DMS114 treated with DMSO at 0.1 percent for 48 hours (cell line): ENCODE data around the gene OPRD1.
"Not testable (repeated sequence)": the region's sequence is repeated elsewhere in the genome, so short reads cannot be mapped to it uniquely, and the experiment has no call there.

Experiments
- DNase-seq: peaks from one replicate; lab custom pipeline; 2025; ENCODE audit not compliant: unreplicated experiment; lab: John Stamatoyannopoulos, UW

Gene OPRD1

DNA sequence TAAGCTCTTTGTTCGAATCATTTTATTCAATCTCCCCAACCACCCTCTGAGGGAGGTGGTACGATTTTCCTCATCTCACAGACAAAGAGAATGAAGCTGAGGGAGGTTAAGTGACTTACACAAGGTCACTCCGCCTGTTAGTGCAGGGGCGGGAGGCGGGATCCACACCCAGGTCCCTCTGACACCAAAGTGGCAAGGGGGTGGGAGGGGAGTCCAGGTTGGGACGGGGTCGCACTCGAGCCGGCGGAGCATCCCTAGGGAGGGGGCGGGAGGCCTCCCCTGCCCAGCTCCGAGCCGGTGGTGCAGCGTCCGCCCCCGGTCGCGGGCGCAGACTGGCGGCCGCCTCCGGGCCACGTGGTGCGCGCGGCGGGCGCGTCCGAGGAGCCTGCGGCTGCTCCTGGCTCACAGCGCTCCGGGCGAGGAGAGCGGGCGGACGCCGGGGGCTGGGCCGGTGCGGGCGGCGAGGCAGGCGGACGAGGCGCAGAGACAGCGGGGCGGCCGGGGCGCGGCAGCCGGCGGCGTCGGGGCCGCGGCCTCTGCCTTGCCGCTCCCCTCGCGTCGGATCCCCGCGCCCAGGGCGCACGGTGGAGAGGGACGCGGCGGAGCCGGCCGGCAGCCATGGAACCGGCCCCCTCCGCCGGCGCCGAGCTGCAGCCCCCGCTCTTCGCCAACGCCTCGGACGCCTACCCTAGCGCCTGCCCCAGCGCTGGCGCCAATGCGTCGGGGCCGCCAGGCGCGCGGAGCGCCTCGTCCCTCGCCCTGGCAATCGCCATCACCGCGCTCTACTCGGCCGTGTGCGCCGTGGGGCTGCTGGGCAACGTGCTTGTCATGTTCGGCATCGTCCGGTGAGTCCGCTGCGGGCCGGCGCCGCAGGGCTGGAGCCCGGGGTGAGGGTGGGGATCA is at the start of gene OPRD1:
TSS of gene OPRD1 (plus strand) at position 405 of the 903 bp plus-strand sequence. CDS start at position 619, 214 bp downstream.
- no peak for DNase-seq

DNA sequence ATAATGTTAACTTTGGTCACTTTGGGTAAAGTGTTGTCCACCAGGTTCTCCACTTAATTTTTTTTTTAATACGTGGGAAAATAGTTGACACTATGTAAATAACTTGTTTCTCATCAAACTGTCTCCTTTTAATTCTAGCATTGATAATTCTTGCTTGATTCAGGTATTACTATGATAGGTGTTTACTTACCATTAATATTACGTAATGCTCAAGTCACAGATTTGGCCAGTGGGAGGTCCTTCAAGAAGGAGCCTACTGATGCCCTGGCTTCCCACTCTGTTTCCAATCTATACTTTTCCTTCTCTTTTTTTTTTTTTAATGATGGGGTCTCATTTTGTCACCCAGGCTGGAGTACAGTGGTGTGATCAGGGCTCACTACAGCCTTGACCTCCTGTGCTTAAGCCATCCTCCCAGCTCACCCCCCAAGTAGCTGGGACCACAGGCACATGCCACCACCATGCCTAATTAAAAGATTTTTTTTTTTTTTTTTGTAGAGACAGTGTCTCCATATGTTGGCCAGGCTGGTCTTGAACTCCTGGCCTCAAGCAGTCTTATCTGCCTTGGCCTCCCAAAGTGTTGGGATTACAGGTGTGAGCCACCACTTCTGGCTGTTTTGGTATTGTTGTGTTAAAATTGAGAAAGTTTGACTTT is 45.3 kb upstream of the OPRD1 start:
- no peak for DNase-seq

DNA sequence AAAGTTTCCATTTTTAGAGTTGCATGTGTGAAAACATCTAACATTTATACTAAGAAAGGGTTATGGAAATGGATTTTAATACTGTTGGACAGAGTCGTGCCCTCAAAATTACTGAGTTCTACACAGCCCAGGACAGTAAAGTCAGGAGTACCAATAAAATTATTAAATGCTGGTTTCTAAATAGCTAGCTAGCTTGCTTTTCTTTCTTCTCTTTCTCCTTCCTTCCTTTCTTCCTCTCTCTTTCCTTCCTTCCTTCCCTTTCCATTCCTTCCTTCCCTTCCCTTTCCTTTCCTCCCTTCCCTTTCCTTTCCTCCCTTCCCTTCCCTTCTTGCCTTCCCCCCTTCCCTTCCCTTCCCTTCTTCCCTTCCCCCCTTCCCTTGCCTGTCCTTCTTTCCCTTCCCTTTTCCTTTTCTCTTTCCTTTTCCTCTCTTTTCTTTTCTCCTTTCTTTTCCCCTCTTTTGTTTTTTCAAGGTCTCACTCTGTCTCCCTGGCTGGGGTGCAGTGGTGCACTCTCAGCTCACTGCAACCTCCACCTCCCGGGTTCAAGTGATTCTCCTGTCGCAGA is 41.3 kb upstream of the OPRD1 start:
- DNase-seq: no peak

DNA sequence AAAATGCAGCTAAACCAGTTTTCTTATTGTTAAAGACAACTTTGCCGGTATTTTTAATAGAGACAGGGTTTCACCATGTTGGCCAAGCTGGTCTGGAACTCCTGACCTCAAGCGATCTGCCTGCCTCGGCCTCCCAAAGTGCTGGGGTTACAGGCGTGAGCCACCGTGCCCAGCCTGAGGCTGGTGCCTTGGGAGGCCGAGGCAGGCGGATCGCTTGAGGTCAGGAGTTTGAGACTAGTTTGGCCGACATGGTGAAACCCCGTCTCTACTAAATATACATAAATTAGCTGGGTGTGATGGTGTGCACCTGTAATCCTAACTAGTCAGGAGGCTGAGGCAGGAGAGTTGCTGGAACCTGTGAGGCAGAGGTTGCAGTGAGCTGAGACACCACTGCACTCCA is 40.0 kb upstream of the OPRD1 start:
- not testable (repeated sequence) for DNase-seq

DNA sequence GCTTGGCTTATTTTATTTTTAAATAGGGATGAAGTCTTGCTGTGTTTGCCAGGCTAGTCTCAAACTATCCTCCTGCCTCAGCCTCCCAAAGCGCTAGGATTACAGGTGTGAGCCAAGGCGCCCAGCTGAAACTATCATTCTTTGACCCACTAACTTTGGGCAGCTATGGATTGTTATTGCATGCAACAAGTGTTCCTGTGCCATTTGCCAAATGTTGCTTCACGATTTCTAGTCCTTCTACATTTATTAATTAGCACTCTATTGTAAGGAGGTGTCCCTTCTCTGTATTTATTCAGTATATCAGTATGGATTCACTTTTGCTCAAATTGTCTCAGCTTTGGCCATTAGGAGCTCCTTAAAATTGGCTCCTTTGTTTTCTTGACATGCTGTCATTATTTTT is 38.9 kb upstream of the OPRD1 start:
- DNase-seq: no peak

- DNase-seq: no peak
Measured at GRCh38 chr1:28775121-28775942, 36.6 kb upstream of the OPRD1 start.

DNA sequence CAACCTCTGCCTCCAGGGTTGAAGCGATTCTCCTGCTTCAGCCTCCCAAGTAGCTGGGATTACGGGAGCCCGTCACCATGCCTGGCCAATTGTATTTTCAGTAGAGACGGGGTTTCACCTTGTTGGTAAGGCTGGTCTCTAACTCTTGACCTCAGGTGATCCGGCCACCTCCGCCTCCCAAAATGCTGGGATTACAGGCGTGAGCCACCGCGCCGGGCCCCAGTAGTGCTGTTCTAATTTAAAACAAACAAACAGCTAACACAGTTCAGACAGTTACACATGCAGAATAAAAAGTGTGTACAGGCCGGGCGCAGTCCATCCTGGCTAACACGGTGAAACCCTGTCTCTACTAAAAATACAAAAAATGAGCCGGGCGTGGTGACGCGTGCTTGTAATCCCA is 35.6 kb upstream of the OPRD1 start:
- no peak for DNase-seq

GRCh38 chr1:28778021-28778420 is 33.9 kb upstream of the OPRD1 start:
- no peak for DNase-seq

DNA sequence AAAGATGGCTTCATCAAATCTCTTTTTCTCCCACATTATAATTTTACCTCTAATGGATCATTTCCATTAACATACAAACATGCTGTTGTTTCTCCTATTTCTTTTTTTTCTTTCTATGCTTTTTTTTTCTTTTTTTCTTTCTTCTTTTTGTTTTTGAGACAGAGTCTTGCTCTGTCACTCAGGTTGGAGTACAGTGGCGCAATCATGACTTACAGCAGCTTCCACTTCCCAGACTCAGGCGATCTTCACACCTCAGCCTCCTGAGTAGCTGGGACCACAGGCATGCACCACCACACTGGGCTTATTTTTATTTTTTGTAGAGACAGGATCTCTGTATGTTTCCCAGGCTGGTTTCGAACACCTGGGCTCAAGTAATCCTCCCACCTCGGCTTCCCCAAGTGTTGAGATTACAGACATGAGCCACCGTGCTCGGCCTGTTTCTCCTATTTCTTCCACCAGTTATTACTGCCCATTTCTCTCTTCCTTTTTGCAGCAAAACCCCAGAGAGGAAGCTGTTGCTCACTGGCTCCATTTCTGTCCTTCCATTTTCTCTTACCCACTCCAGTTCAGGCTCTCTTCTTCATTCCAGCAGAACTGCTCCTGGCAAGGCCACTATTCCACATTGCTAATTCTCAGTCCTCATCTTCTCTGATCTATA is 32.1 kb upstream of the OPRD1 start:
- DNase-seq: no peak

- DNase-seq: no peak
Measured at GRCh38 chr1:28781305-28781704, 30.7 kb upstream of the OPRD1 start.

DNA sequence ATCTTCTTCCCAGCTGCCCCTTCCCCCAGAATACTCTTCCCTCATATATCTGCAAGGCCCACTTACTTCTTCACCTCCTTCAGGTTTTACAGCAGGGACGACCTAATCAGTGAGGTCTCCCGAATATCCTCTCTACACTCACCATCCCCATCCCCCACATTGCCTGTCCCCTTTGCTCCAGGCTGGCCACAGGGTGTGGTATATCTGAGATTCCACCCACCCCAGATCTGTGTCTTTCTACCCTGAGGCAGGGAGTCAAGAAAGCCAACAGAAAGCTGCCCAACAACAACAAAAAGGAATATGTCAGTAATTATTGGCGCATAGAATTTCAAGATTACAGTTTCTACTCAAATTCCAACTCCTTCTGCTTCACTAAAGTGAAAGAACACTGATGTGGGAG is 30.0 kb upstream of the OPRD1 start:
- DNase-seq: no peak

DNA sequence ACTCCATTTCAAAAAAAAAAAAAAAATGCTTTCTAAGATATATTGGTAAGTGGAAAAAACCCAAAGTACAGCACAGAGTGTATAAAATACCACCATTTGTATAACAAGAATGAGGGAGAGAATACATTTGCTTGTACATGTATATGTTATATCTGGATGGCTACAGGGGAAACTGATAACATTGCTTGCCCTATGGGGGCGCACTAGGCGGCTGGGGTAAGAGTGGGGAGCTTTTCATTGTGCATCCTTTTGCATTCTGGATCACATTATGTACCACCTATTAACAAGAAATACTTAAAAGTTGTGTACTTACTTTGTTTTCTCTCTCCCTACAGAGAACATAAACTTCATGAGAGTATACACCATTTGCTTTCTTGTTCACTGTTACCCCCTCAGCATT is 28.6 kb upstream of the OPRD1 start:
- DNase-seq: no peak

DNA sequence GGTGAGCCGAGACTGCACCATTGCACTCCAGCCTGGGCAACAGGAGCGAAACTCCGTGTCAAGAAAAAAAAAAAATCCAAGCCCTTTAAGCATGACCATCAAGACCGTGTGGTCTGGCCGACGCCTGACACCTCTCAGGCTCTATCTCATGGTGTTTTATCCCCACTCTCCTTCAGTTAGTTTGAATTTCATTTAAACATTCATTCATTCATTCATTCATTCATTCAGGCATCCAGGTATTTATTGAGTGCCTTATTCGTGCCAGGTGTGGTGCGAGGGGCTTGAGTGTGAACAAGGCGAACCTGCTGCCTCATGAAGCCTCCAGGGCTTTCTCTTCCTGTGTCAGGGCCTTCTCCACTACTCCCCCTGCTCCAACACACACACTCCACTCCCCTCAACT is 22.6 kb upstream of the OPRD1 start:
- no peak for DNase-seq

DNA sequence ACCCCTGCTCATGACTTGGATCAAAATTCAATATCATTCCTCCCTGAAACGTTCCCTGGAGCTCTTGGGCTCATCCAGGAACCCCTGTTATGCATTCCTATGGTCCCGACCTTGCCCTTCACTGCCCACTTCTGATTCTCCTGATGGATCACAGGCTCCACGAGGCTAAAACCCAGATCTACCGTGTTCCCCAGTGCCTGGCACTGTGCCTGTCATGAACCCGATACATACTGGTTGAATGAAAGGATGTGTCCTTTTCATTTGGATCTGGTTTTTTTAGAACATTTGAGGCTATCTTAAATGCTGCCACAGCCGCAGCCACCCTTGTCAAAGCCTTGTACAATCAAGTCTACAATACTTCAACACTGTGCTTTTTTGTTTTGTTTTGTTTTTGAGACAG is 22.2 kb upstream of the OPRD1 start:
- DNase-seq: no peak

DNA sequence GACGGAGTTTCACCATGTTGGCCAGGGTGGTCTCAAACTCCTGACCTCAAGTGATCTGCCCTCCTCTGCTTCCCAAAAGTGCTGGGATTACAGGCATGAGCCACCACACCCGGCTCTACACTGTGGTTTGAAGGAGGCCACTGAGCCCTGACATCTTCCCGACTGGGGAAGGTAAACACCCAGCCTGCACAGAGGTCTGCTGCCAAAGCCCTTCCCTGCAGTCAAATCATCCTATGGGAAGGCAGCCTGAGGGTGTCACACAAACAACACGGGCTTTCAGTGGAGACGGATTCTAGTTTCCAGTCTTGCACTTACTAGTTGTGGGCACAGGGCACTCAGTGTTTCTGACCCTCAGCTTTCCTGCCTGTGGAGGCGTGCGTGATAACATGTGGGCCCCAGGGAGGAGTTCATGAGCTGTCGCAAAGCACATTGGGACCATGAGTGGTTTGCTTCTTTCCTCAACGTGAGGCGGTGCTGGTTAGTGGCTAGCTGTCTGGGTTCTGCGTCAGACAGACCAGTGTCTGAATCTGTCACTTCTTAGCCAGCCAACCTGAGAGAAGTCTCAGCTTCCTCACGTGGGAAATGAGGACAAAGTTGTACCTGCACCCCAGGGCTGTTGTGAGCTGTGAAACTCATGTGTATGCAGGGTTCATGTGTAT is 21.5 kb upstream of the OPRD1 start:
- DNase-seq: no peak

GRCh38 chr1:28791929-28792328 is 20.0 kb upstream of the OPRD1 start:
- DNase-seq: not testable (repeated sequence)

DNA sequence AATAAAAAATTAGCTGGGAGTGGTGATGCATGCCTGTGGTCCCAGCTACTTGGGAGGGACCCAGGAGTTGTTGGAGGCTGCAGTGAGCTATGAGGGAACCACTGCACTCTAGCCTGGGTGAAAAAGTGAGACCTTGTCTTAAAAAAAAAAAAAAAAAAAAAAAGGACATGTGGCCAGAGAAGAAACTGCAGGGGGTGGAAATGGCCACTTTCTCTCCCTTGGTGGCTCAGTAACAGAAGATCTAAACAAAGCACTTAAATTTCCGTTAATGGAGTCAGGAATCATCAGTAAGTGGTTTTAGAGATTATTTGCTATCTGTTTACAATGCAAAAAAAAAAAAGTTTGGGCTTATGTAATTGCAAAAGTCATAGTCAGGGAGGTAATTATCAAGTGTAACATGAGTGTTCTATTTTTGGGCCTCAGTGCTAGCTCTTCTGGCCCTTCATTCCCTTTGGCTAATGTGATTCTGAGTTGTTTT is 19.3 kb upstream of the OPRD1 start:
- no peak for DNase-seq

DNA sequence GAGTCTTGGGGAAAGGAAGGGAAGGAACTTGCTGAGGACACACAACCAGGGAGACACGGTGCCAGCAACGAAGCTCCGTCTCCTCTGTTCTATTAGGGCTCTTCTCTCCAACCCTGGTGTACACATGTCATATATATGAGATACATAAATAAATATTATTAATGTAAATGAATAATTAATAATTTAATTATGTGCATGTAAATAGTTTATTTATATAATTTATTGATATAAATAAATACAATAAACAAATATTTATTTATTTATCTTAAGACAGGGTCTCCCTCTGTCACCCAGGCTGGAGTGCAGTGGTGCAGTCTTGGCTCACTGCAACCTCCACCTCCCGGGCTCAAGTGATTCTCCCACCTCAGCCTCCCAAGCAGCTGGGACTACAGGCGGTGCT is 17.4 kb upstream of the OPRD1 start:
- not testable (repeated sequence) for DNase-seq

GRCh38 chr1:28796352-28797211 is 15.4 kb upstream of the OPRD1 start:
- DNase-seq: no peak
